ENCODE results near the gene ADORA2B.
A peak's percentile ranks its signal among the peaks of the same experiment; 100 is the strongest.
"Not testable (repeated sequence)": the region's sequence is repeated elsewhere in the genome, so short reads cannot be mapped to it uniquely, and the experiment has no call there.

Gene ADORA2B

GRCh38 chr17:15957206-15957605 lies 12.3 kb downstream of the ADORA2B start:
- no peak for DNase-seq

GRCh38 chr17:15957608-15958307 lies 12.8 kb downstream of the ADORA2B start:
- no peak for DNase-seq

- DNase-seq, result no peak
Observed at GRCh38 chr17:15958484-15958854, 13.5 kb downstream of the ADORA2B start.

GRCh38 chr17:15963670-15964110 lies 18.8 kb downstream of the ADORA2B start:
- no peak for DNase-seq

GRCh38 chr17:15965528-15965927 lies 20.6 kb downstream of the ADORA2B start:
- no peak for DNase-seq

GRCh38 chr17:15966183-15966878 lies 21.4 kb downstream of the ADORA2B start:
- DNase-seq, result no peak

- DNase-seq, result no peak
Observed at GRCh38 chr17:15966879-15967248, 21.9 kb downstream of the ADORA2B start.

- DNase-seq, result no peak
Observed at GRCh38 chr17:15967706-15968399, 22.9 kb downstream of the ADORA2B start.

- DNase-seq, result no peak
Observed at GRCh38 chr17:15969463-15969862, 24.5 kb downstream of the ADORA2B start.

GRCh38 chr17:15970500-15970899 lies 25.6 kb downstream of the ADORA2B start:
- no peak for DNase-seq

GRCh38 chr17:15971098-15971678 lies 26.3 kb downstream of the ADORA2B start:
- no peak for DNase-seq

GRCh38 chr17:15971882-15972281 lies 27.0 kb downstream of the ADORA2B start:
- no peak for DNase-seq

GRCh38 chr17:15972497-15972951 lies 27.6 kb downstream of the ADORA2B start:
- DNase-seq, result no peak

- no peak for DNase-seq
Observed at GRCh38 chr17:15973016-15973415, 28.1 kb downstream of the ADORA2B start.

GRCh38 chr17:15973834-15974233 lies 28.9 kb downstream of the ADORA2B start:
- no peak for DNase-seq

- no peak for DNase-seq
Observed at GRCh38 chr17:15977894-15978293, 33.0 kb downstream of the ADORA2B start.

- no peak for DNase-seq
Observed at GRCh38 chr17:15978606-15979005, 33.7 kb downstream of the ADORA2B start.

- DNase-seq, result not testable (repeated sequence)
Observed at GRCh38 chr17:15979013-15979412, 34.1 kb downstream of the ADORA2B start.

GRCh38 chr17:15981208-15981607 lies 36.3 kb downstream of the ADORA2B start:
- DNase-seq, result no peak

- DNase-seq, result peak; percentile 75
Observed at GRCh38 chr17:15981646-15982580, 37.0 kb downstream of the ADORA2B start.

GRCh38 chr17:15996322-15996721 lies 51.4 kb downstream of the ADORA2B start:
- no peak for DNase-seq

- DNase-seq, result no peak
Observed at GRCh38 chr17:15998031-15998562, 53.2 kb downstream of the ADORA2B start.
